HG03095 (cell line): ENCODE results near the gene CMTR2.
"Not testable (repeated sequence)": the region's sequence is repeated elsewhere in the genome, so short reads cannot be mapped to it uniquely, and the experiment has no call there.

Experiments used
- ATAC-seq: cut with Tn5 transposase; IDR thresholded peaks from one replicate; pipeline ENCODE4 v1.9.1; 2021; ENCODE audit warnings: moderate library complexity; ENCODE audit not compliant: unreplicated experiment

CMTR2 gene

GRCh38 chr16:71288890-71289731, at the start of gene CMTR2:
TSS of gene CMTR2 (minus strand) at chr16:71289402. CDS start at chr16:71285920, 3,482 bp downstream.
- peak; percentile 81 for ATAC-seq

DNA sequence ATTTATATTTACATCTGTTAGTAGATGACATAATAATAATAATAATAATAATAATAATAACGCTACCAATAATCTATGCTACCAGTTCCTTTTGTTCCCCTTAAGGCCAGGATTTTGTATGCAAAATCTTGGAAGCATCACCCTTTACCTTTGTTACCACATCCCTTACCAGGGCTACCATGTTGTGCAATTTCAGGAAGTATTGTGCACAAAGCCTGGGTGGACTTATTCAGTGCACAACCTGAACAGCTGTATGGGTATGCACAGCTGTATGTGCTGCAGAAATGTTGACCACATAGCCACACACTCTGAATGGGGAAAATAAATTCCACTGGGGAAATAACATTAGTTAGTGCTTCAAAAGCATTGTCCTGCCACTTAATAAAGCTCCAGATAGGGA, 49.4 kb upstream of the CMTR2 start:
- ATAC-seq: no peak

DNA sequence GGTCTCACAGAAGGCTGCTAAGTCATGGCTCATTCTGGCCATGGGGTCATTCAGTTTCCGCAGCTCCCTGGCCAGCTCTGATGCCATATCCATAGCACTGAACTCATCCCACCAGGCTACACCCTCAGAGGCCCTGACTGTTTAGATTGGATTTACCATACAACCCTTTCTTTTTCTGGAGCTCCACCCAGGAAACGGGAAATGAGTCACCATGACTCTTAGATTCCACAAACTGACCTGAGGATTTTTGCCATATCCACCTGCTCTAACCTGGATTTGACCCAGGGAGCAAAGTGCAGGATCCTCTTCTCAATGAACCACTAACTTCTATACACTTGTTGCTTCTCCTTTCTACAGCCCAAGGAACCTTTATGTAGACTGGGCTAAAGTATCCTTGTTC, 49.0 kb upstream of the CMTR2 start:
- ATAC-seq: no peak

DNA sequence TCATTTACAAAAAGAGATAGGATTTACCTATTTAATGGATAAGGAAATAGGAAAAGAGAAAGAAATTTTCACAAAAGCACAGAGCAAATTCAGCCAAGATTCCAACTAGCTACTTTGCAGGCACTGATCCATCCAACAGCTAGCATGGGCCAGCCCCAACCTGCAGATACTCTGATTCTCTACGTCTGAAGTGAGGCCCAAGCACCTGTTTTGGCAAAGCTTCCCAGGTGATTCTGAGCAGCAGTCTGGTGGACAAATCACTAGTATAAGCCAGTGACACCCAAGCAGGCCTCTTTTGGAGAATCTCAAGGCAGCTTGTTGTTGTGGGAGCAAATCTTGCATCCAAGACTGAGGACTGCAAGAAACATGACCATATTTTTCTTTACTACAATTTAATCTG, 48.4 kb upstream of the CMTR2 start:
- ATAC-seq: no peak

GRCh38 chr16:71328151-71328550, 38.9 kb upstream of the CMTR2 start:
- no peak for ATAC-seq

DNA sequence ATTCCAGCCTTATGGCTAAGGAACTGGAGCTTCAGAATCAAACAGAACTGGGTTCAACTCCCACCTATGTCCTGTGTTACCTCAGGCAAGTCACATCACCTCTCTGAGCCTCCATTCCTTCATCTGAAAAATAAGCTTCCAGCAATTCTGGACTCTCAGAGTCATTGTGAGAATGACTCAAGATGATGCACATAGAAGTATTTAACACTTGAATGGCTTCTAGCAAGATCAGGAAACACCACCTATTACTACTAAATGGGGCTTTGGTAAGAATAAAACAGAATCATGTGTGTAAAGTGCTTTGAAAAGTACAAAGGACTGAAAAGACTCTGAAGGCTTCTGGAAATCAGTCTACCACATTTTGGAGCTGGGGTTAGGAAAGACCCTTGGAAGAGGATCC, 38.5 kb upstream of the CMTR2 start:
- no peak for ATAC-seq

GRCh38 chr16:71319999-71320398, 30.8 kb upstream of the CMTR2 start:
- no peak for ATAC-seq

GRCh38 chr16:71315269-71315668, 26.1 kb upstream of the CMTR2 start:
- ATAC-seq: no peak

- not testable (repeated sequence) for ATAC-seq
These were observed 24.4 kb upstream of the CMTR2 start for GRCh38 chr16:71313591-71313990.

GRCh38 chr16:71311553-71312158, 22.5 kb upstream of the CMTR2 start:
- no peak for ATAC-seq

- ATAC-seq: no peak
These were observed 14.7 kb upstream of the CMTR2 start for GRCh38 chr16:71303938-71304337.

DNA sequence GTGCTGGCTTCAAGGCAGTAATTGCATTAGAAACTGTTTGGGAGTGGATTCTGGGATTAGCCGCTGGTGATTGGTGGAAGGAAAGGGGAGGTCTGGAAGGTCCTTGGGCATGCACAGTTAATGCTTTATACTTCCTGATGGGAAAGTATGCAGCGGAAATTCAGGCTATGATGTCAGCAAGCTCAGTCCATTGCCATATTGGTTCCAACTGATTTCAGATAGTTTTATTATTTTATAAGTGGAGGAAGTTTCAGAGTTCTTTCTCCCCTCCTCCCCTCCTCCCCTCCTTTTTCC, 8.1 kb upstream of the CMTR2 start:
- ATAC-seq: no peak

DNA sequence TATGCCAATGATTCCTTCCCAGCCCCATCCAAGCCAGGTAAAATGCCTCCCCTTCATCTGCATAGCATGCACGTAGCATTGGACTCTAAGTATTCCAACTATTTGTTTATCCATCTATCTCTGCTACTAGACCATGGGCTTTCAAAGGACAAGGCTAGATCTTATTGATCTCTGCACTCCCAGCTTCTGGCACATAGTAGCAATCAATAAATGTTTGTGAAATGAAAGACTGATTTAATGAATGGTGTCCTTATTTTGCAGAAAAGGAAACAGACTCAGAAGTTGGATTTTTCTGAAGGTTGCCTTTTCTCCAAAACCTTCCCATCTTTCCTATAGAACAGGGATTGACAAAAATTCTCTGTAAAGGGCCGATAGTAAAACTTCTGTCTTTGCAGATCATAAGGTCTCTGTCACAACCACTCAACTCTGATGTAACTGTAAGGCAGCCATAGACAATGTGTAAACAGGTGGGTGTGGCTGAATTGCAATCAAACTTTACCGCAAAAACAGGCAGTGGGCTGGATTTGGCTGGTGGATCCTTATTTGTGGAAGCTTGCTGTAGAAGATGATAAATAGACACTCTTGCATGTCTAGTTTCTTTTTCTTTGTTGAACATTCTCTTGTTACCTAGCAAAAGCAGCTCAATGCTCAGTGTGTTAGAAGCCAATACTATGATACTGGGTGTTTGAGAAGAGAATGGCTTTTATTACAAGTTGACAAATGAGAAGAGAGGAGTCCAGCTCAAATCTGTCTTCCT, 7.6 kb upstream of the CMTR2 start:
- no peak for ATAC-seq

DNA sequence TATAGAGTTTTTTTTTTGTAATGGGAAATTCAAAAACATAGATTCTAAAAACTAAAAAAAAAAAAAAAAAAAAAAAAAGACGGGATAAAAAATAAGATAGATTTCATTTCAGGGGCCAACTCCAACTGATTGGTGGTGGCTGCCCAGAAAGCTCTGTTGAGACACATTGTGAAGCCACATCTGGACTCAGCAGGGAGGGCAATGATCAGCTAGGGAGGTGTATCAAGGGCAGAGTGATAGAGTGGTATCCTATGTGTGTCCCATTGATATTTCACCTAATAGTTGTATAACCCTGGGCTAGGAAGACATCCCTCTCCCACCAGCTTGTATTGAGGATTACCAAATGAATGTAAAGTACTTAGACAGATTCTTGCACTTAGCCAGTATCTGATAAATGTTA, 6.7 kb upstream of the CMTR2 start:
- no peak for ATAC-seq

DNA sequence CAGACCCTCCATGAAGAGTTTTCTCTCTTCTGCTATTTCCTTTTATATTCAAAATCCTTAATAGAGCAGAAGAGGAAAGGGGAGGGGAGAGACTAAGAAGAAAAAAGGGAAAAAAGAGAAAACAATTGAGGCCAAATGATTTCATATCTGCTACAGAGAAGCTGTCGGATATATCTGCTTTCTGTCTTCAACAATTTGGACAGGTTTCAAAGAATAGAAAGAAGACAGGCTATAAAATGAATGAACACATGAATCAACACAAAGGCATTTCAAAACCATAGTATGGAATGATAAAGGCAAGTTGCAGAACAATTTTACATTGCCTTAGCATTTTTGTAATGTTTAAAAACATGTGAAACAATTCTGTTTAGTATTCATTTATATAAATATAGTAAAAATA, 4.7 kb upstream of the CMTR2 start:
- ATAC-seq: no peak

DNA sequence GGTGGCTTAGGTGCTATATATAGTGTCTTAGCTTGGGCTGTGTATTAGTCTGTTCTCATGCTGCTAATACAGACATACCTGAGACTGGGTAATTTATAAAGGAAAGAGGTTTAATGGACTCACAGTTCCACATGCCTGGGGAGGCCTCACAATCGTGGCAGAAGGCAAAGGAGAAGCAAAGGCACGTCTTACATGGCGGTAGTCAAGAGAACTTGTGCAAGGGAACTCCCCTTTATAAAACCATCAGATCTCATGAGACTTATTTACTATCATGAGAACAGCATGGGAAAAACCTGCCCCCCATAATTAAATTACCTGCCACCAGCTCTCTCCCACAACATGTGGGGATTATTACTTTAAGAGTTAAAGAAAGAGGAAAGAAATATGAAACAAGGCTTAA, 2.9 kb upstream of the CMTR2 start:
- ATAC-seq: not testable (repeated sequence)

DNA sequence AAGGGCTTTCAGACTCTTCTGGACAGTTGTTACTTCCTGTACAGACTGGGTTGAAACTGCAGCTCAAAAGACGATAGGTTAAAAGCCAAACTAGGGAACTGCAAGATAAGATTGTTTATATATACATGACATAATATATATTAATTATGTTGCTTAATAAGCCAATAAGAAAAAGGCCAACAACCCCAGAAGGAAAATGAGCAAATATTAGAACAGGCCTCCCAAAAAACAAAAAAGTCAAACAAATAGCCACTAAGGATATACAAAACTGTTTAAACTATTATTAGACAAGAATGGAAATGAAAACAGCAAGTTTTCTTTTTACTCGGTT, 495 bp upstream of the CMTR2 start:
- no peak for ATAC-seq

- ATAC-seq: no peak
These were observed 672 bp downstream of the CMTR2 start for GRCh38 chr16:71288570-71288889.

GRCh38 chr16:71287911-71288310, 1.3 kb downstream of the CMTR2 start:
- ATAC-seq: no peak

GRCh38 chr16:71287454-71287853, 1.7 kb downstream of the CMTR2 start:
- no peak for ATAC-seq

DNA sequence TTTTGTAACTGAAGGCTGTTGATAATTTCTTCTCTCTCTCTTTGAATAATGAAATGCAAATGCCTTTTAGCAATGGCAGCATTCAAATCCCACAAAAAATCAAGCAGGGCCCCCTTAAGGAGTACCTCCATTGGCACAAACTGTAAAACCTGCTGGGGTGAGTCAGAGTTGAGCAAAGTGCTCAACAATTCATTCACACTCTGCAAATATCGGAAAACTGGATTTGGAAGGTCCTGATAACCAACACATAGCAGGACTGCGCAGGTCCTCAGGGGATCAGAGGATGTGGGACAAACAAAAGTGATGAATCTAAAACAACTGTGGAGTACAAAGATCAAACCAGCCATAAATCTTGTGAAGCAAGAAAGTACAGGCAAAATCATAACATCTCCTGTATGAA, 5.6 kb downstream of the CMTR2 start:
- ATAC-seq: no peak

DNA sequence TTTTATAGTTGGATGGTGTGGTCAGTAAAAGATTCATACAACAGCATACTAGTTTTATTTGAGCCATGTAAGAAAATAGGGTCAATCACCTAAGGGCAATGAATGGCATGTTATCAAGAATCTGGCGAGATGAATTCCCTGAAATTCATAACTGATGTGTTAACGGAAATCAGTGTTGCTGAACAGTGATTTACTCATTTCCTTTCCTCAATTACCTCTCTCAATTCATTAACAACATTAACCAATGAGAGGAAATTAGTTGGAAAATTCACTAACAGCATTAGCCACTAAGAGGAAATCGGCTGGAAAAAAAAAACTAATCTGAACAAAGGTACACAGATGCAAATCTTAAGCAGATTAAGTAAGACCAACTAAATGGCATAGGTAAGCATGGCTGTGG, 6.3 kb downstream of the CMTR2 start:
- no peak for ATAC-seq
